ENCODE data around the gene ZNF592.

GRCh38 chr15:84740691-84741090, 7.7 kb upstream of the ZNF592 start:
- TF ChIP-seq EZH2 (IDR thresholded peaks at IDR 0.05; ENCODE audit: borderline replicate concordance, low read length) = no peak
- no peak for TF ChIP-seq CTCF (conservative IDR thresholded peaks at IDR 0.05 in 1 of 2, IDR thresholded peaks at IDR 0.05 in 1 of 2; ENCODE audit: extremely low read depth in 1 of 2, insufficient read depth in 1 of 2, low read depth in 1 of 2, low read length in 2 of 2)
